ENCODE measurements around the gene TCF7L2. TPM values are rescaled to one million over a fixed set of nuclear protein-coding genes. Genes with fewer than 3 reads are reported as not detected.

Gene TCF7L2
- total RNA-seq, 1 experiment from 2014 or later, result 0.47 TPM

DNA sequence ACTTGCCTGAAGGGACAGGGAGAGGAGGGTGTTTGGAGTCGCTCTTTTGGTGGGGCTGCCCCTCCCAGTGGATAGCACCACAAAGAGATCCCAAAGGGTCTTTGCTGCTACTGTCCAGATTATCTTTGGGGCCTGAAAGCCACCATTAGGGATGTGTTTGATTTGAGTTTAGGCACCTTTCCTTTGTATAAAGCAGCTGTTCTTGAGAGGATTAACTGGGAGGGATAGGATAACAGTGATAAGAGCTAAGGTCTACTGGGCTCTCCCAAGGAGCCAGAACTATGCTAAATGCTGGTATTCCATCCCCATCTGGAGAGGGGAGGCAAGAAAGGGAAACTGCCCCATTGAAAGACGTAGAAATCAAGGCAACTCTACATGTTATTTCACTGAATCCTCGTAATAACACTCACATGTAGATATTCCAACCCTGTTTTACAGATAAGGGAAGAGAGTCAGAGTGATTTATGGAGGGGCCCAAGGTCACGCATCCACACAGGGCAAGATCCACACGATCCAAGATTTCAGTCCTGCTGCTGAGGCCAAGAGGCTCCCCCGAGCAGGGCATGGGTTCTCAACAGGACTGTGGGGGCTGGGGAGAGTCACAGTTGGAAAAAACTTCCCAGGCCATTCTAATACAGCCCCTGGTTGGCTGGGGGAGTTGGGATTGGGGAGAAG lies 11.1 kb upstream of the TCF7L2 start:
- DNase-seq (ENCODE audit: low read depth), result no peak
- in situ Hi-C loops (cut with HindIII; ENCODE audit: low pct_unique_long_range_greater_than_20kb, low sequenced_read_pairs), result no loop called here

- DNase-seq (ENCODE audit: low read depth), result no peak
- in situ Hi-C loops (cut with HindIII; ENCODE audit: low pct_unique_long_range_greater_than_20kb, low sequenced_read_pairs), result no loop called here
Measured at GRCh38 chr10:112945811-112946210, 4.2 kb upstream of the TCF7L2 start.

DNA sequence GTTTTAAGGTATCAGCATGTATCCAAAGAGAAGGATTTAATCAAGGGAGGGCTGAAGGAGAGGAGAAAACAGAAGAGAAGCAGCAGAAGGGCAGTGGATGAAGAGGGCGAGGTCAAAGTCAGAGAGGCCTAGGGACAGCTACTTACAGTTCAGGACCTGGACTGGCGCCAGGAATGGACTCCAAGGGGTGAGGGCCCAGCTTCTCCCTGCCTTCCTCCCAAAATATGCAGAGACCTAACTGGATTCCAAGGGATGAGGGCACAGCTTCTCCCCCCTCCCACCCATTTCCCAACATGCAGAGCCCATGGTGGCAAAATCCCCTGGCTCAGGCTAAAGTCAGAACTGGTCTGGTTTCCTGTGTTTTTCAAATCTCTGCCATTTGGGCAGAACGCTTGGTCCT lies 3.4 kb upstream of the TCF7L2 start:
- DNase-seq (ENCODE audit: low read depth), result no peak
- in situ Hi-C loops (cut with HindIII; ENCODE audit: low pct_unique_long_range_greater_than_20kb, low sequenced_read_pairs), result no loop called here

- in situ Hi-C loops (cut with HindIII; ENCODE audit: low pct_unique_long_range_greater_than_20kb, low sequenced_read_pairs), result no loop called here
- no peak for DNase-seq (ENCODE audit: low read depth)
Measured at GRCh38 chr10:112948196-112948595, 1.9 kb upstream of the TCF7L2 start.

- DNase-seq (ENCODE audit: low read depth), result peak; percentile 47
- in situ Hi-C loops (cut with HindIII; ENCODE audit: low pct_unique_long_range_greater_than_20kb, low sequenced_read_pairs), result no loop called here
Measured at GRCh38 chr10:112949143-112949823, 764 bp upstream of the TCF7L2 start.

- peak; percentile 44 for DNase-seq (ENCODE audit: low read depth)
- in situ Hi-C loops (cut with HindIII; ENCODE audit: low pct_unique_long_range_greater_than_20kb, low sequenced_read_pairs), result no loop called here
Measured at GRCh38 chr10:112950714-112951358, 789 bp downstream of the TCF7L2 start.

GRCh38 chr10:112951359-112952281 lies 1.6 kb downstream of the TCF7L2 start:
- DNase-seq (ENCODE audit: low read depth), result peak; percentile 92
- in situ Hi-C loops (cut with HindIII; ENCODE audit: low pct_unique_long_range_greater_than_20kb, low sequenced_read_pairs), result no loop called here

- in situ Hi-C loops (cut with HindIII; ENCODE audit: low pct_unique_long_range_greater_than_20kb, low sequenced_read_pairs), result no loop called here
- no peak for DNase-seq (ENCODE audit: low read depth)
Measured at GRCh38 chr10:112952282-112953173, 2.5 kb downstream of the TCF7L2 start.

DNA sequence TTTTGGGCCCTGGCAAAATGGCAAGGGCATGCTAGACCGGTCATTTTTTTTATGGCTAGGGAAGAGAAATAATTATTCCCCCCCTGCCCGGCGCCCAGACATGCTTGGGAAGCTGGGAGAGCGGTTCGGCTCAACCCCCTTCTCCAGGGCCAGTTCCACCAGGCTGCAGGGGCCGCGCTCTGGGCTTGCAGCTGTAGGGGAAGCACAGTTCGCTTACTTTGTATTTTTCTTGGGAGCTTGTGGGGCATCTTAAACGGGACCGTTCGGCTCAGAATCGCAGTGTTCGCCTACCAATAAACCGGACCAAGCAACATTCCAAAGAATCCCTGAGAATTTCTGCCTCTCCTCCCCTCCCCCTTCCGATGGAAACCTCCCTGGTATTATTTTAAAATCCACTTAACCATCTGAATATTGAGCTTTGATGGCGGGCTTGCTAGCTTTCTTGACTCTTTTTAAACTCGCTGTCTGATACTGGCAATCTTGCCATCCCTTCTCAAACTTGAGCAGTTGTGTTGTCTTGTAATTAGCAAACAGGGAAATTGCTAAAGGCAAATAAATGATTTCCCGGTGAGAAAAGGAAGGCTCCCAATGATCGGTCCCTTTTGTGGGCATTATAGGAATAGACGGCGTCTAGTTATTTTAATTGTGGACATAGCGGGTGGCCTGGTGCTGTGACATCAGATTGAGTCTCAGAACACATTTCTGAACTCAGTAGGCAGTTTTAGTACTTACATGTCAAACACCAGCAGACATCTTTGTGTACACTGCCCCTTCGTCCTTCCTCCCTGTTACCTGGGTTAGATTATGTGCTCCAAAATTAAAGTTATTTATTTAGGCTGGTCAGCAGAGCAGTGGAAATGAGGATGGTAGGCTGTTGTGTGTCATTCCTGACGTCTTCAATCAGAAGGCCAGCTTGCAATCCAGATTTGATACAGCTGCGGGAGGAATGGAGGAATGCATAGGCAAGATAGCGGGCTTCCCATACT lies 3.4 kb downstream of the TCF7L2 start:
- DNase-seq (ENCODE audit: low read depth), result peak; percentile 73
- in situ Hi-C loops (cut with HindIII; ENCODE audit: low pct_unique_long_range_greater_than_20kb, low sequenced_read_pairs), result no loop called here

GRCh38 chr10:112954974-112955581 lies 5.0 kb downstream of the TCF7L2 start:
- peak; percentile 28 for DNase-seq (ENCODE audit: low read depth)
- in situ Hi-C loops (cut with HindIII; ENCODE audit: low pct_unique_long_range_greater_than_20kb, low sequenced_read_pairs), result no loop called here

DNA sequence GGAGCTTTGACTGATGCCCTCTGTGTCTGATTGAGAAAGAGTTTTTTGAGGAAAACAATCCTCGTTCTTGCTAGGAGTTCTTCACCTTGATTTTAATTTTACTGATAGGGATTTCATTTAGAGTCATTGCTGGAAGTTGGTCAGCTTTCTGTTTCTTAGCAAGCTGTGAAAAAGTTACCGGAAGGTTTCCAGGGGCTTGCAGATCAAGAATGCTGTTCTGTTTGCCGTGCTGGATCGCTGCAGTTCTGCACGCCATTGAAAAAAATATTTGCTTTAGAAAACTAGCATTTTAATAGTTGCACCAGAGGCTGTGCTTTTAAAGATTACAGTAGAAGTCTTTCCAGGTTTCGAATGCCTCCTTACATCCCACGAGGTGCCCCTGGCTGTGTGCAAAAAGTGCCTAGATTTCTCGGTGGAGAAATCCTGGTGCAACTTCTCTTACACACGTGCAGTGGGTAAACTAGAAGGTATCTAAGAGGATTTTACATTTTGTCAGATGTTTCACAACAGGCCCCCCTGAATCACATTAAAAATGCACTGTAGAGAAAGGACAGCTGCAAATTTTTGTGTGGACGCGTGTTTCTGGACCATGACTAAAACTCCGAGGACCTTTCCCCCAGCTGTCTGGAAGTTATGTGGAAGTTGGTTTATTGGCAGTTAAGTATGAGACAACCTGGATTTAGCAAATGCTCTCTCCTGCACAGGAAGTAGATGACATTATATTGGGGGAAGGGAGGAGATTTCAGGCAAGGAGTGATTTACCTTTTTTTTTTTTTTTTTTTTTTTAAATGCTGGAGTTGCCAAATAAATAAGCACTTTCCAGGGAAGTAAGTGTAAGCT lies 5.8 kb downstream of the TCF7L2 start:
- peak; percentile 71 for DNase-seq (ENCODE audit: low read depth)
- in situ Hi-C loops (cut with HindIII; ENCODE audit: low pct_unique_long_range_greater_than_20kb, low sequenced_read_pairs), result no loop called here

GRCh38 chr10:112956631-112957350 lies 6.7 kb downstream of the TCF7L2 start:
- DNase-seq (ENCODE audit: low read depth), result peak; percentile 67
- in situ Hi-C loops (cut with HindIII; ENCODE audit: low pct_unique_long_range_greater_than_20kb, low sequenced_read_pairs), result no loop called here

- in situ Hi-C loops (cut with HindIII; ENCODE audit: low pct_unique_long_range_greater_than_20kb, low sequenced_read_pairs), result no loop called here
- DNase-seq (ENCODE audit: low read depth), result peak; percentile 58
Measured at GRCh38 chr10:112957640-112958092, 7.6 kb downstream of the TCF7L2 start.

DNA sequence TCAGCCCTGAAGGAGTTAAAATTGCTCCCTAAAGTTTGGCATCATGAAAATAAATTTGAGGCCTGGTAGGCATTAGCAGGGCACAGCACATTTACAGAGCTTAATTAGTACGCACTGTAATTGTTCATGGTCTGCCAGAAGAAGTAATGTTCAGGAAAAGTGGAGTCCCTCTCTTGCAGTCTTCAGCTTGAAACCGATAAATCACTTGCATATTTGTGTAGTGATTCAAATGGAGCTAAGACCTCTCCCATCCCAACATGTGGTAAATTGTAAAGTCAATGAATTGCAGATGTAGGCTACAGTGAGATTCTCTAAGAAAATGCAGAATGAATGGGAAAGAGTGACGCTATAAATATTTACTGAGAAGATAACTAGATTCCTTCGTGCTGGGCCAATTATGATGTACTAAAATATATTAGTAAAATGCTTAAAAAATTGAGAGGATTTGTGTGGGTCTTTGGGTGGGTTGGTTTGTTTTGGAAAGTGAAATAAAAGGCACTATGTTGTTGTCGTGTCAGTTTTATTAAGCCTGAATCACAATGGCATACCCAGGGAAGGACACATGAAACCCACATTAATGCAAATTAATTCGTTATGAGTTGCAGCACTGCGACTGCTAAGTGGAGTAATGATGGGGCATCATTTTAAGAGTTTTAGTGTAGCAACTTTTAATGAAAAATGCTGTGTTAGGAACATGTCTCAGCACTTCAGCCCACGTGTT lies 8.4 kb downstream of the TCF7L2 start:
- in situ Hi-C loops (cut with HindIII; ENCODE audit: low pct_unique_long_range_greater_than_20kb, low sequenced_read_pairs), result no loop called here
- peak; percentile 73 for DNase-seq (ENCODE audit: low read depth)
